ENCODE results near the gene BUD23. TPM values are rescaled to one million over a fixed set of nuclear protein-coding genes. Genes with fewer than 3 reads are reported as not detected.

BUD23 gene
- total RNA-seq, 2 experiments from 2014 or later, result 92.0 to 94.0 TPM

GRCh38 chr7:73690646-73691045 lies 7.2 kb downstream of the BUD23 start:
- H3K4me3 Mint-ChIP-seq, result no peak overlapping the region
- intact Hi-C loops (cut with micrococcal nuclease), result no loop called here
- H3K9me3 Mint-ChIP-seq, result no peaks in the 10 kb centered on the region
- ChIA-PET CTCF (interaction anchor here (2.1 to 2.6 kb wide), 2 partner anchors 12 to 84 kb away, joined by 8 to 12 read pairs; no protein-coding TSS in a partner anchor), POLR2A (interaction anchor here (0.6 kb wide), 1 partner anchor 566 kb away, joined by 3 read pairs; no protein-coding TSS in a partner anchor)
- no peaks in the 10 kb centered on the region for H3K27me3 Mint-ChIP-seq
- peaks cover 16% of the 10 kb centered on the region for H3K4me1 Mint-ChIP-seq (ENCODE audit: low read depth)
- no peak overlapping the region for H3K27ac Mint-ChIP-seq
- DNase-seq, result no peak
- H3K36me3 Mint-ChIP-seq, result peaks cover 44% of the 10 kb centered on the region

- no peaks in the 10 kb centered on the region for H3K9me3 Mint-ChIP-seq
- intact Hi-C loops (cut with micrococcal nuclease), result no loop called here
- DNase-seq, result no peak
- ChIA-PET CTCF (no interaction called here), POLR2A (no interaction called here)
- H3K4me1 Mint-ChIP-seq (ENCODE audit: low read depth), result no peaks in the 10 kb centered on the region
- H3K27ac Mint-ChIP-seq, result no peak overlapping the region
- H3K36me3 Mint-ChIP-seq, result peaks cover 36% of the 10 kb centered on the region
- H3K4me3 Mint-ChIP-seq, result no peak overlapping the region
- H3K27me3 Mint-ChIP-seq, result no peaks in the 10 kb centered on the region
Observed at GRCh38 chr7:73696372-73696771, 13.0 kb downstream of the BUD23 start.

- Mint-ChIP-seq H3K27me3 (no peaks in the 10 kb centered on the region), H3K4me1 (ENCODE audit: low read depth) (no peaks in the 10 kb centered on the region), H3K27ac (no peak overlapping the region), H3K4me3 (no peak overlapping the region), H3K9me3 (no peaks in the 10 kb centered on the region), H3K36me3 (peaks cover 35% of the 10 kb centered on the region)
- POLR2A ChIA-PET, result no interaction called here
- intact Hi-C loops (cut with micrococcal nuclease), result no loop called here
- CTCF ChIA-PET, result interaction anchor here (0.6 to 0.7 kb wide), 2 partner anchors 27 to 30 kb away, joined by 3 read pairs; no protein-coding TSS in a partner anchor
- no peak for DNase-seq
Observed at GRCh38 chr7:73698410-73698809, 15.0 kb downstream of the BUD23 start.

- POLR2A ChIA-PET, result no interaction called here
- Mint-ChIP-seq H3K4me3 (no peak overlapping the region), H3K9me3 (no peaks in the 10 kb centered on the region), H3K27ac (no peak overlapping the region), H3K27me3 (no peaks in the 10 kb centered on the region), H3K4me1 (ENCODE audit: low read depth) (no peaks in the 10 kb centered on the region), H3K36me3 (peaks cover 32% of the 10 kb centered on the region)
- DNase-seq, result no peak
- CTCF ChIA-PET, result no interaction called here
- intact Hi-C loops (cut with micrococcal nuclease), result no loop called here
Observed at GRCh38 chr7:73699370-73700068, 16.1 kb downstream of the BUD23 start.

- DNase-seq, result no peak
- Mint-ChIP-seq H3K27ac (no peak overlapping the region), H3K9me3 (no peaks in the 10 kb centered on the region), H3K4me3 (no peak overlapping the region), H3K4me1 (ENCODE audit: low read depth) (no peaks in the 10 kb centered on the region), H3K27me3 (no peaks in the 10 kb centered on the region), H3K36me3 (peaks cover 29% of the 10 kb centered on the region)
- ChIA-PET CTCF (interaction anchor here (1.5 kb wide), 1 partner anchor 8 kb away, joined by 7 read pairs; no protein-coding TSS in a partner anchor), POLR2A (no interaction called here)
- intact Hi-C loops (cut with micrococcal nuclease), result no loop called here
Observed at GRCh38 chr7:73700069-73700423, 16.6 kb downstream of the BUD23 start.

GRCh38 chr7:73700581-73701134 lies 17.3 kb downstream of the BUD23 start:
- Mint-ChIP-seq H3K27me3 (no peaks in the 10 kb centered on the region), H3K4me3 (no peak overlapping the region), H3K27ac (no peak overlapping the region), H3K4me1 (ENCODE audit: low read depth) (no peaks in the 10 kb centered on the region), H3K9me3 (no peaks in the 10 kb centered on the region), H3K36me3 (peaks cover 26% of the 10 kb centered on the region)
- CTCF ChIA-PET, result interaction anchor here (0.9 to 1.5 kb wide), 5 partner anchors 9 to 94 kb away, joined by 4 to 10 read pairs (median 5); no protein-coding TSS in a partner anchor
- POLR2A ChIA-PET, result interaction anchor here (0.9 kb wide), 1 partner anchor 11 kb away, joined by 3 read pairs; no protein-coding TSS in a partner anchor
- DNase-seq, result no peak
- intact Hi-C loops (cut with micrococcal nuclease), result no loop called here

GRCh38 chr7:73701357-73701995 lies 18.1 kb downstream of the BUD23 start:
- peak; percentile 44 for DNase-seq

GRCh38 chr7:73702226-73702625 lies 18.8 kb downstream of the BUD23 start:
- Mint-ChIP-seq H3K4me3 (no peak overlapping the region), H3K27me3 (no peaks in the 10 kb centered on the region), H3K27ac (no peak overlapping the region), H3K9me3 (no peaks in the 10 kb centered on the region), H3K4me1 (ENCODE audit: low read depth) (peaks cover 10% of the 10 kb centered on the region), H3K36me3 (peaks cover 22% of the 10 kb centered on the region)
- DNase-seq, result no peak
- intact Hi-C loops (cut with micrococcal nuclease), result loop anchor here (2.0 kb wide), 1 partner anchor 17 kb away; the partner anchor contains the start of gene STX1A
- CTCF ChIA-PET, result interaction anchor here (0.7 to 2.1 kb wide), 10 partner anchors 11 to 163 kb away, joined by 3 to 8 read pairs (median 3); no protein-coding TSS in a partner anchor
- POLR2A ChIA-PET, result interaction anchor here (3.6 kb wide), 1 partner anchor 14 kb away, joined by 18 read pairs; no protein-coding TSS in a partner anchor

More at GRCh38 chr7:73701357-73701995, 18.1 kb downstream of the BUD23 start:
- no peak overlapping the region for H3K27ac Mint-ChIP-seq
- no peak overlapping the region for H3K4me3 Mint-ChIP-seq
- no peaks in the 10 kb centered on the region for H3K27me3 Mint-ChIP-seq
- intact Hi-C loops (cut with micrococcal nuclease), result no loop called here
- no peaks in the 10 kb centered on the region for H3K9me3 Mint-ChIP-seq
- POLR2A ChIA-PET, result interaction anchor here (0.9 kb wide), 1 partner anchor 10 kb away, joined by 3 read pairs; no protein-coding TSS in a partner anchor
- peaks cover 26% of the 10 kb centered on the region for H3K36me3 Mint-ChIP-seq
- peaks cover 3% of the 10 kb centered on the region for H3K4me1 Mint-ChIP-seq (ENCODE audit: low read depth)
- CTCF ChIA-PET, result interaction anchor here (0.9 to 2.1 kb wide), 12 partner anchors 9 to 164 kb away, joined by 3 to 10 read pairs (median 4); no protein-coding TSS in a partner anchor

- H3K4me1 Mint-ChIP-seq (ENCODE audit: low read depth), result peaks cover 10% of the 10 kb centered on the region
- H3K4me3 Mint-ChIP-seq, result no peak overlapping the region
- ChIA-PET POLR2A (interaction anchor here (3.6 kb wide), 1 partner anchor 14 kb away, joined by 18 read pairs; no protein-coding TSS in a partner anchor), CTCF (interaction anchor here (0.7 to 2.1 kb wide), 10 partner anchors 11 to 163 kb away, joined by 3 to 8 read pairs (median 3); no protein-coding TSS in a partner anchor)
- intact Hi-C loops (cut with micrococcal nuclease), result loop anchor here (2.0 kb wide), 1 partner anchor 16 kb away; the partner anchor contains the start of gene STX1A
- no peaks in the 10 kb centered on the region for H3K27me3 Mint-ChIP-seq
- no peaks in the 10 kb centered on the region for H3K9me3 Mint-ChIP-seq
- peaks cover 19% of the 10 kb centered on the region for H3K36me3 Mint-ChIP-seq
- H3K27ac Mint-ChIP-seq, result no peak overlapping the region
- no peak for DNase-seq
Observed at GRCh38 chr7:73702665-73703064, 19.3 kb downstream of the BUD23 start.

GRCh38 chr7:73703225-73703624 lies 19.8 kb downstream of the BUD23 start:
- Mint-ChIP-seq H3K9me3 (no peaks in the 10 kb centered on the region), H3K27me3 (no peaks in the 10 kb centered on the region), H3K4me3 (no peak overlapping the region), H3K36me3 (peaks cover 19% of the 10 kb centered on the region), H3K4me1 (ENCODE audit: low read depth) (peaks cover 10% of the 10 kb centered on the region), H3K27ac (no peak overlapping the region)
- no peak for DNase-seq
- ChIA-PET CTCF (interaction anchor here (1.4 to 2.1 kb wide), 2 partner anchors 10 to 12 kb away, joined by 3 to 8 read pairs; no protein-coding TSS in a partner anchor), POLR2A (interaction anchor here (3.6 kb wide), 1 partner anchor 13 kb away, joined by 18 read pairs; no protein-coding TSS in a partner anchor)
- intact Hi-C loops (cut with micrococcal nuclease), result loop anchor here (2.0 kb wide), 1 partner anchor 16 kb away; the partner anchor contains the start of gene STX1A

GRCh38 chr7:73703757-73704639 lies 20.6 kb downstream of the BUD23 start:
- DNase-seq, result peak; percentile 54
- Mint-ChIP-seq H3K27ac (no peak overlapping the region), H3K4me1 (ENCODE audit: low read depth) (peaks cover 10% of the 10 kb centered on the region), H3K27me3 (no peaks in the 10 kb centered on the region), H3K4me3 (no peak overlapping the region), H3K36me3 (peaks cover 13% of the 10 kb centered on the region), H3K9me3 (no peaks in the 10 kb centered on the region)
- CTCF ChIA-PET, result interaction anchor here (2.1 kb wide), 1 partner anchor 12 kb away, joined by 8 read pairs; no protein-coding TSS in a partner anchor
- POLR2A ChIA-PET, result interaction anchor here (3.6 kb wide), 1 partner anchor 13 kb away, joined by 18 read pairs; no protein-coding TSS in a partner anchor
- intact Hi-C loops (cut with micrococcal nuclease), result loop anchor here (2.0 kb wide), 1 partner anchor 15 kb away; the partner anchor contains the start of gene STX1A

Data from activated CD4-positive, alpha-beta memory T cell treated with anti-CD3 and anti-CD28 coated beads for 36 hours (primary cell).